Testis (tissue), 2 donors: ENCODE measurements around the gene PCDHA1.

ENCODE experiments used
- POLR2A ChIP-seq: fragments of 450-650 bp; IDR thresholded peaks from one replicate; pipeline ENCODE4 v1.6.1; 2017; ENCODE audit warnings: antibody characterized with exemption, mild to moderate bottlenecking, moderate library complexity
- TF ChIP-seq, protein P1 (sequence below), 3 experiments: fragments of 450-650 bp in 2 of 3; fragments of 200-600 bp in 1 of 3; sonication (generic) in 1 of 3; IDR thresholded peaks; one replicate each; pipeline ENCODE4 v1.5.1; 2016 to 2019; ENCODE audit warnings: antibody characterized with exemption in 3 of 3, mild to moderate bottlenecking in 2 of 3, moderate library complexity in 1 of 3

DNA sequence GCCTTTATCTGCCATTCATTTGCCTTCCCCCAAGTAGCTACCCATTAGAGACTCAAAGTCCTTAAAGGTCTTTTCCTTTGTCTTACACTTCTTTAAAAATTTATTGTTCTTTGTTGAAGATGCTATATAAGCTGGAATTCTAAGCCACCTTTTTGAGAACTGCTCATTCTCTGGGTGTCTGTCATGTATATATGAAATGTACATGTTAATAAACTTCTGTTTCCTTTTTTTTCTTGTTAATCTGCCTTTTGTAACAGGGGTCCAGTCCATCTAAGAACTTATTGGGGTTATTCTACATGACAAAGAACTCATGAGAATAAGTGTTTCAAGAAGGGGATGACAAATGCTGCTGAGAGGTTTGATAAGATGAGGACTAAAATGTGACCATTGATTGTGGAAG is 221.9 kb downstream of the PCDHA1 start:
- TF ChIP-seq, protein P1, sequence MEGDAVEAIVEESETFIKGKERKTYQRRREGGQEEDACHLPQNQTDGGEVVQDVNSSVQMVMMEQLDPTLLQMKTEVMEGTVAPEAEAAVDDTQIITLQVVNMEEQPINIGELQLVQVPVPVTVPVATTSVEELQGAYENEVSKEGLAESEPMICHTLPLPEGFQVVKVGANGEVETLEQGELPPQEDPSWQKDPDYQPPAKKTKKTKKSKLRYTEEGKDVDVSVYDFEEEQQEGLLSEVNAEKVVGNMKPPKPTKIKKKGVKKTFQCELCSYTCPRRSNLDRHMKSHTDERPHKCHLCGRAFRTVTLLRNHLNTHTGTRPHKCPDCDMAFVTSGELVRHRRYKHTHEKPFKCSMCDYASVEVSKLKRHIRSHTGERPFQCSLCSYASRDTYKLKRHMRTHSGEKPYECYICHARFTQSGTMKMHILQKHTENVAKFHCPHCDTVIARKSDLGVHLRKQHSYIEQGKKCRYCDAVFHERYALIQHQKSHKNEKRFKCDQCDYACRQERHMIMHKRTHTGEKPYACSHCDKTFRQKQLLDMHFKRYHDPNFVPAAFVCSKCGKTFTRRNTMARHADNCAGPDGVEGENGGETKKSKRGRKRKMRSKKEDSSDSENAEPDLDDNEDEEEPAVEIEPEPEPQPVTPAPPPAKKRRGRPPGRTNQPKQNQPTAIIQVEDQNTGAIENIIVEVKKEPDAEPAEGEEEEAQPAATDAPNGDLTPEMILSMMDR (IDR thresholded peaks at IDR 0.05): no peak
- TF ChIP-seq POLR2A: no peak
